ENCODE measurements around the gene GMDS.
"Not testable (repeated sequence)": the region's sequence is repeated elsewhere in the genome, so short reads cannot be mapped to it uniquely, and the experiment has no call there.

Gene GMDS

DNA sequence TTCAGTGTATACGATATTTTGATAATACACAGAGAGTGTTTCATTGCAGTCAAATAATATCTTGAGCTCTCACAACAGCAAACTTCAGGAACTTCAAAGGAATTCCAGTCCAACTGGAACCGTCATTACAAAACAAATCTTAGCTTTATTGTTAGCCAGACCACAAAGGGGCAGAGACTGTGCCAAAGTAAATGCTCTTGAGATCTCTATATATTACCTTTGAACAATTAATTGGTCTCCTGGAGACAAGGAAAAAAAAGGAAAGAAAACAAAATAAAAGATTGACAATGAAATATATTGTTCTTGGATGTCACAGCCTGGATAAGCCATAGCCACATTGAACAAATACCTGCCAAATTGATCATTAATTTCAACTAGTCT is 565.7 kb downstream of the GMDS start:
- no peaks in the 10 kb centered on the region for H3K36me3 ChIP-seq (ENCODE audit: insufficient read depth, low read depth, low read length)
- H3K9ac ChIP-seq (ENCODE audit: low read depth, low read length) = no peak overlapping the region
- no peak overlapping the region for H3K4me3 ChIP-seq (ENCODE audit: low read length)
- H3K9me3 ChIP-seq (ENCODE audit: insufficient read depth, low read depth, low read length) = no peaks in the 10 kb centered on the region
- no peaks in the 10 kb centered on the region for H3K27me3 ChIP-seq (ENCODE audit: insufficient read depth, low read length)
- no peak overlapping the region for H3K27ac ChIP-seq (ENCODE audit: low read length)
- no peaks in the 10 kb centered on the region for H3K4me1 ChIP-seq (ENCODE audit: insufficient read depth, low read length)

GRCh38 chr6:1679031-1679687 is 566.2 kb downstream of the GMDS start:
- Histone ChIP-seq H3K27ac (ENCODE audit: low read length) (no peak overlapping the region), H3K36me3 (ENCODE audit: insufficient read depth, low read depth, low read length) (no peaks in the 10 kb centered on the region)

DNA sequence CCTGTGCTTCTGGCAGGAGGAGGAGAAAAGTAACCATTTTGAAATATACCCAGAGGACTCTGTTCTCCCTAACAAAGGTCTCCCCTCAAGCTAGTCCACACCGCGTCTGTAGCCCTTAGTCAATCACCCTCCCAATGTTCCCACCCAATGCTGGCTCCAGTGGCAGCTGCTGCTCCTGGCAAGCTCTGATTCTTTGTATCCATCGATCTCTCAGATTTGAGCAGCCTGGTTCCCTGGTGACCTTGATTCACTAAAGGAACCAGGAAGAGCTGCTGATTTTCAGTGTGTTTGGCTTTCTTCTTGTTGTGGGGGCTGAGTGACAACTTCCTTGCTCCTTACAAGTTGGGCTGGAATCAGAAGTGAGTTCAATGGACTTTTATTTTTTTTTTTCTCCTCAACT is 567.2 kb downstream of the GMDS start:
- no peaks in the 10 kb centered on the region for H3K27me3 ChIP-seq (ENCODE audit: insufficient read depth, low read length)
- H3K36me3 ChIP-seq (ENCODE audit: insufficient read depth, low read depth, low read length) = no peaks in the 10 kb centered on the region
- H3K4me1 ChIP-seq (ENCODE audit: insufficient read depth, low read length) = no peaks in the 10 kb centered on the region
- no peak overlapping the region for H3K27ac ChIP-seq (ENCODE audit: low read length)
- no peak overlapping the region for H3K9ac ChIP-seq (ENCODE audit: low read depth, low read length)
- H3K9me3 ChIP-seq (ENCODE audit: insufficient read depth, low read depth, low read length) = no peaks in the 10 kb centered on the region
- no peak overlapping the region for H3K4me3 ChIP-seq (ENCODE audit: low read length)

More at GRCh38 chr6:1679031-1679687, 566.2 kb downstream of the GMDS start:
- no peaks in the 10 kb centered on the region for H3K4me1 ChIP-seq (ENCODE audit: insufficient read depth, low read length)
- no peaks in the 10 kb centered on the region for H3K27me3 ChIP-seq (ENCODE audit: insufficient read depth, low read length)
- H3K9ac ChIP-seq (ENCODE audit: low read depth, low read length) = no peak overlapping the region
- no peak overlapping the region for H3K4me3 ChIP-seq (ENCODE audit: low read length)
- no peaks in the 10 kb centered on the region for H3K9me3 ChIP-seq (ENCODE audit: insufficient read depth, low read depth, low read length)

DNA sequence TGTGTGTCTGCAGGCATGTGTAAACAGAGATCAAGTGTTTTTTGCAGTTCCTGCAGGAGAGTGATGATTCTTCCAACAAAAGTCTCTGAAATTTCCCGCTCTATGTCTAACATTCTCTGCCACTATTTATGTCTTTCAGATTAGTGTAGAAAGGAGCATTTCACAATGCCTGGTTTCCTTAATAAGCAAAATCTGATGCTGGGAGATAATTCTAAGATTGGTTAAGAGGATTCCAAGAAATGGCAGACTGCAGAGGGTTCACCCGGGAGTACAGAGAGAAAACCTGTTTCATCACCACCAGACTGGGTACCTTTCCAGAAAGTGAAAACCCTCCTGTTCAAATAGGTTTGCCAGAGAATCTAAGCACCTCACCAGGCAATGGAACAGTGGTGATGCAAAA is 573.0 kb downstream of the GMDS start:
- Histone ChIP-seq H3K4me3 (ENCODE audit: low read length) (no peak overlapping the region), H3K27ac (ENCODE audit: low read length) (no peak overlapping the region), H3K4me1 (ENCODE audit: insufficient read depth, low read length) (no peaks in the 10 kb centered on the region), H3K36me3 (ENCODE audit: insufficient read depth, low read depth, low read length) (no peaks in the 10 kb centered on the region), H3K27me3 (ENCODE audit: insufficient read depth, low read length) (no peaks in the 10 kb centered on the region), H3K9ac (ENCODE audit: low read depth, low read length) (no peak overlapping the region), H3K9me3 (ENCODE audit: insufficient read depth, low read depth, low read length) (no peaks in the 10 kb centered on the region)

GRCh38 chr6:1670711-1671462 is 574.5 kb downstream of the GMDS start:
- Histone ChIP-seq H3K9me3 (ENCODE audit: insufficient read depth, low read depth, low read length) (no peaks in the 10 kb centered on the region), H3K36me3 (ENCODE audit: insufficient read depth, low read depth, low read length) (no peaks in the 10 kb centered on the region), H3K4me1 (ENCODE audit: insufficient read depth, low read length) (no peaks in the 10 kb centered on the region), H3K27ac (ENCODE audit: low read length) (no peak overlapping the region), H3K9ac (ENCODE audit: low read depth, low read length) (no peak overlapping the region), H3K4me3 (ENCODE audit: low read length) (no peak overlapping the region), H3K27me3 (ENCODE audit: insufficient read depth, low read length) (no peaks in the 10 kb centered on the region)

GRCh38 chr6:1669996-1670395 is 575.4 kb downstream of the GMDS start:
- no peak overlapping the region for H3K27ac ChIP-seq (ENCODE audit: low read length)
- H3K9me3 ChIP-seq (ENCODE audit: insufficient read depth, low read depth, low read length) = no peaks in the 10 kb centered on the region
- no peak overlapping the region for H3K4me3 ChIP-seq (ENCODE audit: low read length)
- no peaks in the 10 kb centered on the region for H3K4me1 ChIP-seq (ENCODE audit: insufficient read depth, low read length)
- no peaks in the 10 kb centered on the region for H3K27me3 ChIP-seq (ENCODE audit: insufficient read depth, low read length)
- H3K36me3 ChIP-seq (ENCODE audit: insufficient read depth, low read depth, low read length) = no peaks in the 10 kb centered on the region
- H3K9ac ChIP-seq (ENCODE audit: low read depth, low read length) = no peak overlapping the region

GRCh38 chr6:1668456-1668855 is 576.9 kb downstream of the GMDS start:
- not testable (repeated sequence) for H3K9ac ChIP-seq (ENCODE audit: low read depth, low read length); H3K9me3 ChIP-seq (ENCODE audit: insufficient read depth, low read depth, low read length); H3K36me3 ChIP-seq (ENCODE audit: insufficient read depth, low read depth, low read length); H3K27me3 ChIP-seq (ENCODE audit: insufficient read depth, low read length); H3K27ac ChIP-seq (ENCODE audit: low read length); H3K4me3 ChIP-seq (ENCODE audit: low read length); H3K4me1 ChIP-seq (ENCODE audit: insufficient read depth, low read length)

DNA sequence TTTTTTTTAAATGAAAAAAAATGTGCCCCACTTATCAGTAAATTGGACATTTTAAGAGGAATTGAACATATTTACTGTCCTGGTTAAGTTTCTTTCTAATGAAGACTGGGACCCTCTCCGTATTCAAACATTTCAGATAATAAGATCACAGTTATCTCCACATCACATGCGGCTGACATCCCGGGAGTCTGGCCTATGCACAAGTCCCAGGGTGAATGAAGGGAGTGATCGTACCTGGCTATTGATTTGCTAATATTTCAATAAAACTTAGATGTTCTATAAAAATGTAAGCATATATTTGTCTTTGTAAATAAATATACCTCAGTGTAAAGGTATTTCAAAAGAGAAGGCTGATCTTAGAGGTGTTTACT is 577.6 kb downstream of the GMDS start:
- Histone ChIP-seq H3K27ac (ENCODE audit: low read length) (no peak overlapping the region), H3K9ac (ENCODE audit: low read depth, low read length) (no peak overlapping the region), H3K4me1 (ENCODE audit: insufficient read depth, low read length) (no peaks in the 10 kb centered on the region), H3K4me3 (ENCODE audit: low read length) (no peak overlapping the region), H3K9me3 (ENCODE audit: insufficient read depth, low read depth, low read length) (no peaks in the 10 kb centered on the region), H3K27me3 (ENCODE audit: insufficient read depth, low read length) (no peaks in the 10 kb centered on the region), H3K36me3 (ENCODE audit: insufficient read depth, low read depth, low read length) (no peaks in the 10 kb centered on the region)

- H3K9me3 ChIP-seq (ENCODE audit: insufficient read depth, low read depth, low read length) = no peaks in the 10 kb centered on the region
- no peak overlapping the region for H3K27ac ChIP-seq (ENCODE audit: low read length)
- no peak overlapping the region for H3K9ac ChIP-seq (ENCODE audit: low read depth, low read length)
- H3K36me3 ChIP-seq (ENCODE audit: insufficient read depth, low read depth, low read length) = no peaks in the 10 kb centered on the region
- H3K4me3 ChIP-seq (ENCODE audit: low read length) = no peak overlapping the region
- H3K27me3 ChIP-seq (ENCODE audit: insufficient read depth, low read length) = no peaks in the 10 kb centered on the region
- no peaks in the 10 kb centered on the region for H3K4me1 ChIP-seq (ENCODE audit: insufficient read depth, low read length)
Measured at GRCh38 chr6:1667012-1667804, 578.2 kb downstream of the GMDS start.

DNA sequence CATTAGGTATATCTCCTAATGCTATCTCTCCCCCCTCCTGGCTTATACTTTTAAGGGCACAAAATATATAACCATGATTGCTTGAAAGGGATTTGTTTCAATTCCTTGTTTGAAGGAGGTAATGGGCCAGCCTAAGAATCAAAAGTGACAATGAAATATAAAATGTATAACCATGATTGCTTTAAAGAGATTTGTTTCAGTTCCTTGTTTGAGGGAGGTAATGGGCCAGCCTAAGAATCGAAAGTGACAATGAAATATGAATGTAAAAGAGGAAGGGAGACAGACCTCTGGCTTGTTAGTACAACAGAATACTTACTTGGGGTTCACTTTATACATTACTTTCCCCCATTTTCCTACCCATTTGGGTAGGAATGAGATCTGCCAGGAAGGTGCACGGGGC is 580.2 kb downstream of the GMDS start:
- Histone ChIP-seq H3K4me1 (ENCODE audit: insufficient read depth, low read length) (no peaks in the 10 kb centered on the region), H3K4me3 (ENCODE audit: low read length) (no peak overlapping the region), H3K27me3 (ENCODE audit: insufficient read depth, low read length) (no peaks in the 10 kb centered on the region), H3K9ac (ENCODE audit: low read depth, low read length) (no peak overlapping the region), H3K36me3 (ENCODE audit: insufficient read depth, low read depth, low read length) (no peaks in the 10 kb centered on the region), H3K27ac (ENCODE audit: low read length) (no peak overlapping the region), H3K9me3 (ENCODE audit: insufficient read depth, low read depth, low read length) (no peaks in the 10 kb centered on the region)

DNA sequence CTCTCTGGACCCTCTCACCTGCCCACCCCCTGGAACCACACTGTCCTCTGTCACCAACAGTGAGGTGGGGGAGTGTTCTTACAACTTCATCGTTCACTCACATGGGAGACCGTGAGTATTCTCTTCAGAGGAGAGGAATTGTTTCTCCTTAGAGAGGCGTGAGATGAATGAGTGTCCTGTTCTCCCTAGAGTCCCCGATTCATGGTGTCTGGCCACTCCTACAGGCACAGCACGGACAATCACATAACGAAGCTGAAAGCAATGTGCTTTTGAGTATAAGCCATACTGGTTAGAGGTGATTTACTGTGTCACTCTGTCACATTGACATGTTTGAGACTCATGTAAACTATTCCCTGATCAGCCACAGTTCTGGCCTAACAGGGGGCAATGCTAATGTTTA is 581.1 kb downstream of the GMDS start:
- no peaks in the 10 kb centered on the region for H3K36me3 ChIP-seq (ENCODE audit: insufficient read depth, low read depth, low read length)
- no peak overlapping the region for H3K9ac ChIP-seq (ENCODE audit: low read depth, low read length)
- no peaks in the 10 kb centered on the region for H3K9me3 ChIP-seq (ENCODE audit: insufficient read depth, low read depth, low read length)
- H3K27ac ChIP-seq (ENCODE audit: low read length) = no peak overlapping the region
- H3K4me1 ChIP-seq (ENCODE audit: insufficient read depth, low read length) = no peaks in the 10 kb centered on the region
- H3K27me3 ChIP-seq (ENCODE audit: insufficient read depth, low read length) = no peaks in the 10 kb centered on the region
- H3K4me3 ChIP-seq (ENCODE audit: low read length) = no peak overlapping the region

DNA sequence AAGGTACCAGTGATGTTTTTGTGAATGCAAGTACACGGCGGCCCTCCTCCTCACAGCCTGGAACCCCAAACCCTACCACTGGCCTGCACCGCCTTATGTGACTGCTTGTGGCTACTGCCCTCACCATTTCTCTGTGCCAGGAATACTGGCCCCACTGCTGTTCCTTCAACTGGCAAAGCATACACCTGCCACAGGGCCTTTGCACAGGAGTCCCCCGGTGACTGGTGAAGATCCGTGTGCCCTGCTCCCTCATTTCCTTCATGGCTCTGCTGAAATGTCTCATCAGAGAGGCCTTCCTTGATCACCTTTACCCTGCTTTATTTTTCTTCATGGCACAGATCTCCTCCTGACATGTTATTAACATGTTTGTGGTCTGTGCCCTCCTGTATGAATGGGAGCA is 581.9 kb downstream of the GMDS start:
- H3K9me3 ChIP-seq (ENCODE audit: insufficient read depth, low read depth, low read length) = no peaks in the 10 kb centered on the region
- no peak overlapping the region for H3K4me3 ChIP-seq (ENCODE audit: low read length)
- H3K27me3 ChIP-seq (ENCODE audit: insufficient read depth, low read length) = no peaks in the 10 kb centered on the region
- no peak overlapping the region for H3K9ac ChIP-seq (ENCODE audit: low read depth, low read length)
- no peaks in the 10 kb centered on the region for H3K36me3 ChIP-seq (ENCODE audit: insufficient read depth, low read depth, low read length)
- H3K27ac ChIP-seq (ENCODE audit: low read length) = no peak overlapping the region
- H3K4me1 ChIP-seq (ENCODE audit: insufficient read depth, low read length) = no peaks in the 10 kb centered on the region

Measured in iPS-20b (cell line).